HG03521 (cell line): Measurements from ENCODE around the gene OLFML3.

Source experiments
- ATAC-seq: cut with Tn5 transposase; IDR thresholded peaks from one replicate; pipeline ENCODE4 v1.9.1; 2021; ENCODE audit warnings: mild to moderate bottlenecking, moderate library complexity; ENCODE audit not compliant: unreplicated experiment

The OLFML3 gene

GRCh38 chr1:114024049-114024448 is 44.8 kb downstream of the OLFML3 start:
- ATAC-seq: no peak

- ATAC-seq: no peak
These were observed 46.5 kb downstream of the OLFML3 start for GRCh38 chr1:114025609-114026401.

DNA sequence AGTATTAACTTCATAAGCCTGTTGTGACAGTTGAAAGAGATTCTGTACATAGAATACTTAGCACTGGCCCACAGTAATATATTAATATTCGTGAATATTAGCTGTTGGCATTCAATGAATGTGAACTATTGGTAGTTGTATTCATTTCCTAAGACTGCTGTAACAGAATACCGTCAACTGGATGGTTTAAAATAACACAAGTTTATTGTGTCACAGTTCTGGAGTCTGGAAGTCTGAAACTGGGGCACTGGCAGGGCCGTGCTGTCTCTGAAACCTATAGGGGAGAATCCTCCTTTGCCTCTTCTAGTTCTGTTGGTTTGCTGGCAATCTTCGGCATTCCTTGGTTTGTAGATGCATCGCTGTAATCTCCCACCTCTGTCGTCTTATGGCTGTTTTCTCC is 47.5 kb downstream of the OLFML3 start:
- ATAC-seq: no peak
